Measurements from ENCODE around the gene SLC34A1. TPM values are rescaled to one million over a fixed set of nuclear protein-coding genes. Genes with fewer than 3 reads are reported as not detected.

Gene SLC34A1
- total RNA-seq, 1 donor from 2014 or later, result not detected

GRCh38 chr5:177421062-177421798 lies 37.0 kb downstream of the SLC34A1 start:
- DNase-seq (ENCODE audit: missing footprints) (no peak), ATAC-seq (no peak)
- intact Hi-C loops (cut with DNase I), result no loop called here

GRCh38 chr5:177423671-177424070 lies 39.4 kb downstream of the SLC34A1 start:
- intact Hi-C loops (cut with DNase I), result no loop called here

GRCh38 chr5:177425196-177425800 lies 41.1 kb downstream of the SLC34A1 start:
- intact Hi-C loops (cut with DNase I), result no loop called here
- ATAC-seq (no peak), DNase-seq (ENCODE audit: missing footprints) (no peak)

More at GRCh38 chr5:177423671-177424070, 39.4 kb downstream of the SLC34A1 start:
- no peak for DNase-seq (ENCODE audit: missing footprints)
- no peak for ATAC-seq

GRCh38 chr5:177425801-177426565 lies 41.7 kb downstream of the SLC34A1 start:
- intact Hi-C loops (cut with DNase I), result loop anchor here (1.0 to 2.0 kb wide), 2 partner anchors 29 to 71 kb away; partner anchors contain the start of gene PDLIM7
- peak; percentile 98 for ATAC-seq
- peak; percentile 100 for DNase-seq (ENCODE audit: missing footprints)

GRCh38 chr5:177426566-177427210 lies 42.5 kb downstream of the SLC34A1 start, which contains the start of gene GRK6:
Gene GRK6, plus strand, starts transcription at chr5:177426676. Its CDS starts 170 bp downstream, at chr5:177426846.
- ATAC-seq (no peak), DNase-seq (ENCODE audit: missing footprints) (peak; percentile 78)
- intact Hi-C loops (cut with DNase I), result loop anchor here (1.0 to 2.0 kb wide), 3 partner anchors 20 to 71 kb away; partner anchors contain the start of genes PDLIM7 and PRR7

- intact Hi-C loops (cut with DNase I), result loop anchor here (1.0 to 2.0 kb wide), 2 partner anchors 19 to 27 kb away; partner anchors contain the start of gene PRR7
- no peak for ATAC-seq
- peak; percentile 15 for DNase-seq (ENCODE audit: missing footprints)
Measured at GRCh38 chr5:177427211-177427822, 43.1 kb downstream of the SLC34A1 start.

- intact Hi-C loops (cut with DNase I), result loop anchor here (1.0 to 2.0 kb wide), 2 partner anchors 18 to 27 kb away; partner anchors contain the start of gene PRR7
- no peak for ATAC-seq
Measured at GRCh38 chr5:177427919-177428573, 43.8 kb downstream of the SLC34A1 start.

GRCh38 chr5:177428574-177429217 lies 44.5 kb downstream of the SLC34A1 start:
- ATAC-seq, result no peak
- intact Hi-C loops (cut with DNase I), result no loop called here

More at GRCh38 chr5:177427919-177428573, 43.8 kb downstream of the SLC34A1 start:
- peak; percentile 75 for DNase-seq (ENCODE audit: missing footprints)

GRCh38 chr5:177429248-177430040 lies 45.2 kb downstream of the SLC34A1 start:
- intact Hi-C loops (cut with DNase I), result no loop called here
- peak; percentile 91 for DNase-seq (ENCODE audit: missing footprints)
- no peak for ATAC-seq

More at GRCh38 chr5:177428574-177429217, 44.5 kb downstream of the SLC34A1 start:
- DNase-seq (ENCODE audit: missing footprints), result peak; percentile 71

GRCh38 chr5:177430140-177430951 lies 46.1 kb downstream of the SLC34A1 start:
- intact Hi-C loops (cut with DNase I), result no loop called here
- DNase-seq (ENCODE audit: missing footprints), result peak; percentile 47
- ATAC-seq, result no peak

- no peak for DNase-seq (ENCODE audit: missing footprints)
- ATAC-seq, result no peak
- intact Hi-C loops (cut with DNase I), result no loop called here
Measured at GRCh38 chr5:177430972-177431316, 46.7 kb downstream of the SLC34A1 start.

GRCh38 chr5:177431317-177432142 lies 47.3 kb downstream of the SLC34A1 start:
- intact Hi-C loops (cut with DNase I), result no loop called here
- DNase-seq (ENCODE audit: missing footprints), result peak; percentile 86
- peak; percentile 6 for ATAC-seq

- intact Hi-C loops (cut with DNase I), result no loop called here
- ATAC-seq, result peak; percentile 74
- no peak for DNase-seq (ENCODE audit: missing footprints)
Measured at GRCh38 chr5:177432143-177432838, 48.1 kb downstream of the SLC34A1 start.
